HG03025 (cell line): ENCODE data around the gene RFX8.
"Not testable (repeated sequence)": the region's sequence is repeated elsewhere in the genome, so short reads cannot be mapped to it uniquely, and the experiment has no call there.

ENCODE experiments used
- ATAC-seq: cut with Tn5 transposase; IDR thresholded peaks from one replicate; pipeline ENCODE4 v1.9.1; 2021; ENCODE audit warnings: mild to moderate bottlenecking, moderate library complexity; ENCODE audit not compliant: unreplicated experiment, low FRiP score

Gene RFX8

GRCh38 chr2:101474731-101475384 lies at the start of gene RFX8:
TSS of gene RFX8 (minus strand) at chr2:101475112. CDS start at chr2:101466848, 8,264 bp downstream.
- no peak for ATAC-seq

GRCh38 chr2:101521487-101521886 lies 46.6 kb upstream of the RFX8 start:
- no peak for ATAC-seq

GRCh38 chr2:101520246-101520645 lies 45.3 kb upstream of the RFX8 start:
- no peak for ATAC-seq

- no peak for ATAC-seq
These were observed 43.9 kb upstream of the RFX8 start for GRCh38 chr2:101518578-101519492.

GRCh38 chr2:101517758-101518271 lies 42.9 kb upstream of the RFX8 start:
- ATAC-seq = no peak

- ATAC-seq = no peak
These were observed 42.1 kb upstream of the RFX8 start for GRCh38 chr2:101516823-101517690.

- ATAC-seq = no peak
These were observed 41.4 kb upstream of the RFX8 start for GRCh38 chr2:101516349-101516748.

- ATAC-seq = no peak
These were observed 40.6 kb upstream of the RFX8 start for GRCh38 chr2:101515477-101515876.

GRCh38 chr2:101512993-101513392 lies 38.1 kb upstream of the RFX8 start:
- no peak for ATAC-seq

- no peak for ATAC-seq
These were observed 36.5 kb upstream of the RFX8 start for GRCh38 chr2:101511381-101511780.

GRCh38 chr2:101509499-101510284 lies 34.8 kb upstream of the RFX8 start:
- no peak for ATAC-seq

- no peak for ATAC-seq
These were observed 33.7 kb upstream of the RFX8 start for GRCh38 chr2:101508636-101509035.

GRCh38 chr2:101505276-101505675 lies 30.4 kb upstream of the RFX8 start:
- not testable (repeated sequence) for ATAC-seq

- not testable (repeated sequence) for ATAC-seq
These were observed 29.8 kb upstream of the RFX8 start for GRCh38 chr2:101504744-101505143.

GRCh38 chr2:101502095-101502494 lies 27.2 kb upstream of the RFX8 start:
- no peak for ATAC-seq

GRCh38 chr2:101501443-101501842 lies 26.5 kb upstream of the RFX8 start:
- ATAC-seq = no peak

GRCh38 chr2:101500860-101501259 lies 25.9 kb upstream of the RFX8 start:
- no peak for ATAC-seq

GRCh38 chr2:101500180-101500579 lies 25.3 kb upstream of the RFX8 start:
- no peak for ATAC-seq

- no peak for ATAC-seq
These were observed 21.4 kb upstream of the RFX8 start for GRCh38 chr2:101496279-101496678.
